Activated effector memory CD4-positive, alpha-beta T cell treated with Interleukin-2 at 50 U/mL for 16 hours (primary cell): ENCODE data around the gene METTL27.
"Not testable (repeated sequence)": the region's sequence is repeated elsewhere in the genome, so short reads cannot be mapped to it uniquely, and the experiment has no call there.

Experiments used
- DNase-seq: peaks from one replicate; pipeline ENCODE4 v3.0.0-alpha.2; 2020

The METTL27 gene

GRCh38 chr7:73842067-73842976 is at the start of gene METTL27:
TSS of gene METTL27 (minus strand) at chr7:73842516. CDS start at chr7:73842140, 376 bp downstream.
- DNase-seq = peak; percentile 85

GRCh38 chr7:73891178-73891885 is 49.0 kb upstream of the METTL27 start:
- DNase-seq = no peak

GRCh38 chr7:73890555-73891147 is 48.3 kb upstream of the METTL27 start:
- no peak for DNase-seq

GRCh38 chr7:73888959-73889358 is 46.6 kb upstream of the METTL27 start:
- DNase-seq = no peak

GRCh38 chr7:73887762-73888161 is 45.4 kb upstream of the METTL27 start:
- DNase-seq = no peak

GRCh38 chr7:73885975-73886798 is 43.9 kb upstream of the METTL27 start:
- no peak for DNase-seq

- no peak for DNase-seq
Measured at GRCh38 chr7:73885433-73885974, 43.2 kb upstream of the METTL27 start.

GRCh38 chr7:73884867-73885422 is 42.6 kb upstream of the METTL27 start:
- DNase-seq = not testable (repeated sequence)

- no peak for DNase-seq
Measured at GRCh38 chr7:73882047-73882402, 39.7 kb upstream of the METTL27 start.

- no peak for DNase-seq
Measured at GRCh38 chr7:73881352-73882046, 39.2 kb upstream of the METTL27 start.

GRCh38 chr7:73880755-73881328 is 38.5 kb upstream of the METTL27 start:
- no peak for DNase-seq

- no peak for DNase-seq
Measured at GRCh38 chr7:73879977-73880681, 37.8 kb upstream of the METTL27 start.

- no peak for DNase-seq
Measured at GRCh38 chr7:73876973-73877372, 34.7 kb upstream of the METTL27 start.

GRCh38 chr7:73876361-73876760 is 34.0 kb upstream of the METTL27 start:
- no peak for DNase-seq

GRCh38 chr7:73872056-73872908 is 30.0 kb upstream of the METTL27 start:
- no peak for DNase-seq

GRCh38 chr7:73871163-73872011 is 29.1 kb upstream of the METTL27 start:
- DNase-seq = no peak

- DNase-seq = no peak
Measured at GRCh38 chr7:73870041-73870492, 27.8 kb upstream of the METTL27 start.
